IMR-90 (cell line): ENCODE results near the gene ADPRHL1. TPM values are rescaled to one million over a fixed set of nuclear protein-coding genes. Genes with fewer than 3 reads are reported as not detected.

Experiments used
- ATAC-seq: fragments of 200-7000 bp; cut with Tn5 transposase; 2 replicates; pipeline ENCODE4 v1.9.1; 2020; ENCODE audit warnings: low read depth, mild to moderate bottlenecking, moderate library complexity
- BruUV-seq: library from RNA; stranded (reverse); fragments of 400-500 nt; replicated peaks from 2 replicates; lab custom pipeline; 2021; lab: Mats Ljungman, UMichigan
- CTCF ChIA-PET: fragments of 300-600 bp; formaldehyde crosslinking; extraction: SDS; loops from one replicate; lab custom pipeline; 2021; ENCODE audit warnings: antibody characterized with exemption; lab: Yijun Ruan, JAX
- POLR2A ChIA-PET: fragments of 300-600 bp; sonication (Branson Sonifier 250); formaldehyde crosslinking; loops from one replicate; lab custom pipeline; 2022; ENCODE audit warnings: antibody characterized with exemption; ENCODE audit not compliant: unreplicated experiment; lab: Charles Lee
- DNase-seq: peaks from one replicate; pipeline ENCODE4 v3.0.0; 2013
- H2AFZ ChIP-seq: replicated peaks from 2 replicates; pipeline ENCODE3; 2013; ENCODE audit warnings: low read length, mild to moderate bottlenecking; ENCODE audit not compliant: poor library complexity
- H2AK5ac ChIP-seq: 2 replicates; pipeline ENCODE4 v1.6.1; 2013; ENCODE audit warnings: low read depth, low read length, inconsistent platforms
- H2AK9ac ChIP-seq: replicated peaks from 2 replicates; pipeline ENCODE3; 2013; ENCODE audit warnings: mild to moderate bottlenecking, low read depth, low read length, moderate library complexity; ENCODE audit not compliant: poor library complexity
- H2BK120ac ChIP-seq: 2 replicates; pipeline ENCODE4 v1.6.1; 2013; ENCODE audit warnings: low read depth, low read length, inconsistent platforms
- H2BK15ac ChIP-seq: 3 replicates; pipeline ENCODE4 v1.6.1; 2013; ENCODE audit warnings: low read depth, low read length, inconsistent platforms
- H2BK20ac ChIP-seq: 2 replicates; pipeline ENCODE4 v1.6.1; 2013; ENCODE audit warnings: low read depth, mild to moderate bottlenecking, inconsistent platforms, low read length, moderate library complexity
- H2BK5ac ChIP-seq: 2 replicates; pipeline ENCODE4 v1.6.1; 2013; ENCODE audit warnings: mild to moderate bottlenecking, low read depth, low read length, inconsistent platforms; ENCODE audit not compliant: poor library complexity, severe bottlenecking
- H3K14ac ChIP-seq: replicated peaks from 2 replicates; pipeline ENCODE4 v1.6.1; 2013; ENCODE audit warnings: low read depth, low read length, inconsistent platforms
- H3K18ac ChIP-seq: 2 replicates; pipeline ENCODE4 v1.6.1; 2013; ENCODE audit warnings: low read depth, low read length, control low read depth
- H3K23ac ChIP-seq: 2 replicates; pipeline ENCODE4 v1.6.1; 2013; ENCODE audit warnings: low read depth, low read length, inconsistent platforms
- H3K27ac ChIP-seq: 2 replicates; pipeline ENCODE4 v1.5.1; 2013; ENCODE audit warnings: mild to moderate bottlenecking, control low read depth, low read length; ENCODE audit not compliant: insufficient read depth
- H3K27me3 ChIP-seq: 2 replicates; pipeline ENCODE4 v1.6.1; 2013; ENCODE audit warnings: low read length; ENCODE audit not compliant: control insufficient read depth, insufficient read depth
- H3K36me3 ChIP-seq: 2 replicates; pipeline ENCODE4 v1.6.1; 2013; ENCODE audit warnings: low read length, mixed read lengths; ENCODE audit not compliant: control insufficient read depth, insufficient read depth
- H3K4ac ChIP-seq: 2 replicates; pipeline ENCODE4 v1.6.1; 2013; ENCODE audit warnings: low read depth, low read length, inconsistent platforms
- H3K4me1 ChIP-seq: 2 replicates; pipeline ENCODE4 v1.6.1; 2013; ENCODE audit warnings: low read length, mixed read lengths; ENCODE audit not compliant: control insufficient read depth, insufficient read depth
- H3K4me2 ChIP-seq: 2 replicates; pipeline ENCODE4 v1.6.1; 2013; ENCODE audit warnings: low read depth, mild to moderate bottlenecking, control low read depth, low read length, moderate library complexity
- H3K4me3 ChIP-seq: 2 replicates; pipeline ENCODE4 v1.5.1; 2013; ENCODE audit warnings: low read depth, mild to moderate bottlenecking, control low read depth, low read length, moderate library complexity; ENCODE audit not compliant: insufficient read depth
- H3K56ac ChIP-seq: 2 replicates; pipeline ENCODE4 v1.6.1; 2013; ENCODE audit warnings: low read length, inconsistent platforms; ENCODE audit not compliant: insufficient read depth; ENCODE audit errors: extremely low read depth
- H3K79me1 ChIP-seq, 2 experiments: 2 replicates each; pipeline ENCODE4 v1.6.1; 2013; ENCODE audit warnings: low read length in 2 of 2, inconsistent platforms in 1 of 2, low read depth in 1 of 2
- H3K9ac ChIP-seq: 2 replicates; pipeline ENCODE4 v1.6.1; 2013; ENCODE audit warnings: low read depth, low read length, control low read depth
- H3K9me1 ChIP-seq: 2 replicates; pipeline ENCODE4 v1.6.1; 2013; ENCODE audit warnings: low read length, inconsistent platforms; ENCODE audit not compliant: insufficient read depth
- H3K9me3 ChIP-seq: 2 replicates; pipeline ENCODE4 v1.6.1; 2013; ENCODE audit warnings: low read length; ENCODE audit not compliant: control insufficient read depth, insufficient read depth
- H4K20me1 ChIP-seq: 2 replicates; pipeline ENCODE4 v1.6.1; 2013; ENCODE audit warnings: low read length, inconsistent platforms; ENCODE audit not compliant: insufficient read depth
- H4K5ac ChIP-seq: 2 replicates; pipeline ENCODE4 v1.6.1; 2013; ENCODE audit warnings: mild to moderate bottlenecking, low read depth, low read length, control low read depth
- H4K8ac ChIP-seq, 2 experiments: 2 replicates each; pipeline ENCODE4 v1.6.1; 2013; ENCODE audit warnings: low read depth in 2 of 2, low read length in 2 of 2, control low read depth in 1 of 2, inconsistent platforms in 1 of 2
- H4K91ac ChIP-seq: 2 replicates; pipeline ENCODE4 v1.6.1; 2013; ENCODE audit warnings: low read depth, low read length, inconsistent platforms; ENCODE audit not compliant: insufficient read depth
- BHLHE40 ChIP-seq: fragments of 150-350 bp; IDR thresholded peaks from 2 replicates; pipeline ENCODE4 v1.6.1; 2016; ENCODE audit warnings: mild to moderate bottlenecking, low read depth, low read length
- CEBPB ChIP-seq: IDR thresholded peaks from 2 replicates; pipeline ENCODE4 v1.6.1; 2012; ENCODE audit warnings: low read depth, low read length, improper control_type of control experiment
- CHD1 ChIP-seq: IDR thresholded peaks from 2 replicates; pipeline ENCODE4 v1.6.1; 2012; ENCODE audit warnings: low read depth, low read length, improper control_type of control experiment
- ELK1 ChIP-seq: fragments of 150-350 bp; IDR thresholded peaks from 2 replicates; pipeline ENCODE4 v1.6.1; 2016; ENCODE audit warnings: low read depth, mild to moderate bottlenecking, low read length, moderate library complexity, borderline replicate concordance
- FOS ChIP-seq: fragments of 150-350 bp; IDR thresholded peaks from 2 replicates; pipeline ENCODE4 v1.6.1; 2016; ENCODE audit warnings: low read depth, low read length
- MAFK ChIP-seq: IDR thresholded peaks from 2 replicates; pipeline ENCODE4 v1.6.1; 2012; ENCODE audit warnings: low read depth, low read length, improper control_type of control experiment
- MAZ ChIP-seq: IDR thresholded peaks from 2 replicates; pipeline ENCODE4 v1.6.1; 2012; ENCODE audit warnings: low read depth, mild to moderate bottlenecking, low read length, improper control_type of control experiment, moderate library complexity, borderline replicate concordance
- RCOR1 ChIP-seq: IDR thresholded peaks from 2 replicates; pipeline ENCODE4 v1.6.1; 2012; ENCODE audit warnings: mild to moderate bottlenecking, low read length, improper control_type of control experiment; ENCODE audit not compliant: insufficient replicate concordance
- RFX5 ChIP-seq: IDR thresholded peaks from 2 replicates; pipeline ENCODE4 v1.8.0; 2012; ENCODE audit warnings: low read depth, mild to moderate bottlenecking, low read length, moderate library complexity
- WGBS, 2 experiments: methylation state at CpG; one replicate each; pipeline versions ENCODE4 v1.1.5 to v1.1.7; 2013; ENCODE audit warnings: missing lambda C conversion rate in 2 of 2; ENCODE audit not compliant: insufficient read length in 1 of 2; ENCODE audit errors: extremely low coverage in 2 of 2; 5-methylcytosine and 5-hydroxymethylcytosine counted together
- dilution Hi-C: fragments of 300-500 bp; cut with HindIII; formaldehyde crosslinking; loops from one replicate; pipeline ENCODE4 v1.14.3; 2018; ENCODE audit warnings: low sequenced_read_pairs; ENCODE audit not compliant: unreplicated experiment
- in situ Hi-C: fragments of 300-500 bp; cut with MboI; formaldehyde crosslinking; loops from 3 replicates; pipeline ENCODE4 v1.14.3; 2019; ENCODE audit warnings: low sequenced_read_pairs, inconsistent platforms, mixed read lengths
- intact Hi-C: fragments of 100-400 bp; cut with micrococcal nuclease; formaldehyde crosslinking; loops from 2 replicates; pipeline ENCODE4 v1.10.0; 2022
- polyA plus RNA-seq, 3 experiments: library from polyadenylated mRNA; depleted of rRNA; stranded (reverse); fragments of >200 nt; gene quantifications; 2 replicates each; pipeline ENCODE4 v1.2.3, GENCODE V29; 2012; ENCODE audit warnings: low replicate concordance in 1 of 3
- total RNA-seq: library from RNA; depleted of rRNA; stranded (reverse); fragments of >200 nt; gene quantifications from 2 replicates; pipeline ENCODE4 v1.2.3, GENCODE V29; 2012

ADPRHL1 gene
- total and polyA plus RNA-seq, 2 of the 4 experiments (the other 2 are of a cell fraction): 0.36 to 0.67 TPM

- Histone ChIP-seq H3K18ac (no peak overlapping the region), H2AK5ac (no peak overlapping the region), H3K23ac (no peak overlapping the region), H3K56ac (no peak overlapping the region), H3K4ac (no peak overlapping the region), H3K27me3 (peaks cover 7% of the 10 kb centered on the region), H4K5ac (no peak overlapping the region), H3K4me2 (no peak overlapping the region), H4K91ac (no peak overlapping the region), H2BK5ac (no peak overlapping the region), H3K27ac (no peak overlapping the region), H3K4me3 (no peak overlapping the region), H2AFZ (no peak overlapping the region), H3K79me1 (no peaks in the 10 kb centered on the region), H3K36me3 (no peaks in the 10 kb centered on the region), H4K20me1 (no peaks in the 10 kb centered on the region), H4K8ac (no peak overlapping the region), H3K4me1 (no peaks in the 10 kb centered on the region; the same call in 1 of the 2 replicates), H2AK9ac (no peak overlapping the region), H2BK20ac (no peak overlapping the region), H3K9me1 (no peaks in the 10 kb centered on the region), H3K9me3 (no peaks in the 10 kb centered on the region), H2BK15ac (no peak overlapping the region), H3K14ac (no peak overlapping the region), H2BK120ac (no peak overlapping the region), H3K9ac (no peak overlapping the region)
- BruUV-seq: no TSS peak
- dilution Hi-C loops (no loop called here), intact Hi-C loops (no loop called here), in situ Hi-C loops (no loop called here)
- no peak for DNase-seq
- TF ChIP-seq CEBPB (no peak), RCOR1 (no peak), MAFK (no peak), MAZ (no peak), FOS (no peak), ELK1 (no peak), BHLHE40 (no peak), CHD1 (no peak), RFX5 (no peak)
- POLR2A ChIA-PET: no interaction called here
- no peak for ATAC-seq
- CTCF ChIA-PET: no interaction called here
- 100% methylated on average over 2 of the region's 10 CpGs; no CpG with 5 or more reads in 1 of the 2 experiments for WGBS, 2 experiments
These were observed 97.7 kb downstream of the ADPRHL1 start for GRCh38 chr13:113355621-113356020.
